Hypothalamus (tissue), 51 donors: ENCODE data around the gene ROBO1.

ENCODE experiments used
- DNase-seq, 51 donors: peaks; one replicate each; lab custom pipeline; 2025; lab: John Stamatoyannopoulos, UW

ROBO1 gene

GRCh38 chr3:78941587-78941986 lies 826.2 kb downstream of the ROBO1 start:
- no peak for DNase-seq

DNA sequence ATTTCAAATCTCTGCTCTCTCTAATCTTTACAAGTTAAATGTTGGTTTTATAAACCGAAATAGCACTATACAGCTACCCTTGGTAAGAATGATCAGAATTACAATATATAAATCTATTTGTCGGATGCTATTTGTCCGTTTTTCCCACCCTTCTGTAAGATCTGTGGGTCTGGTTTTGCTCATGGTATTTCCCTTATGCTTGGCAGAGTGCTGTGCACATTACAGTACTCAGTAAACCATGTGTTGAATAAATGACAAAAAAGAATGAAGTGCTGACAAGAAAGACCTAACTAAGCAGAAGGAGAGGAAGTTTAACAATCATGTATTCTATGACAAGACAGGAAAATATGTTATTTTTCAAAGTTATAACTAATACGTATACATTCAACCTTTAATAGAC lies 827.2 kb downstream of the ROBO1 start:
- no peak for DNase-seq

GRCh38 chr3:78940128-78940527 lies 827.7 kb downstream of the ROBO1 start:
- no peak for DNase-seq

GRCh38 chr3:78937475-78937874 lies 830.3 kb downstream of the ROBO1 start:
- DNase-seq = no peak

- no peak for DNase-seq
These were observed 840.0 kb downstream of the ROBO1 start for GRCh38 chr3:78927759-78928158.

DNA sequence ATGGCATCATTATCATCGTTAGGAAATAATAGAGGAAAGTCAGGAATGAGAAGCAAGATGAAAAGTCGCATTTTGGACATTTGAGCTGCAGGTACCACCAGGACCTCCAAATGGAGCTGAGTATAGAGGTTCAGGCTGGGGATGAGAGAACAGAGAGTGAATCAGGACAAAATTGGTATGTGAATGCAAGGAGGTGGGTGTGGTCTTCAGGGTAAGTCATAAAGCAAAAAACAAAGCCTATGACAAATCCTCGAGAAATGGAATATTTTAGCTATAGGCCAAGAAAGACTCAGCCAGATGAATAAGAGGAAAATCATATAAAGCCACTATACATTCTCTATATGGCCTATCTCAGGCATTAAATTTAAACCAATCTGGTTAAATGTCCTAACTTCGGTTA lies 841.3 kb downstream of the ROBO1 start:
- DNase-seq = no peak

DNA sequence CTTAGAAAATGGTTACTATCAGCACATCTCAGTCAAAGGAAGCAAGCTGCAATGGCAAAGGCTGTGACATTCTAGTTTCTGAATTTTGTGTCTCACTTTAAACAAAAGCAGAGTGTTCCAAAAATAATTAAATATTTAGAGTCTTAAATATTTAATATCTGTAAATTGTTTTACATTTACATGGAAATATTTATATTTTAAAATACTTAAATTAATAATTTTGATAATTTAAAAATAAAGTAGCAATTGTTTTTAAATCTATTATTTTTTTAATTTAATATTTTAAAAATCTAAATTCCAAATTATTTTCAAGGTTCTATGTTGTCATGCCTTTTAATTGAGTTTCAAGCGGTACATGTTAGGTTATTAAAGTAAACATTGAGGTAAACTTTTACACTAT lies 843.1 kb downstream of the ROBO1 start:
- DNase-seq = no peak

GRCh38 chr3:78919021-78919755 lies 848.6 kb downstream of the ROBO1 start:
- no peak for DNase-seq

DNA sequence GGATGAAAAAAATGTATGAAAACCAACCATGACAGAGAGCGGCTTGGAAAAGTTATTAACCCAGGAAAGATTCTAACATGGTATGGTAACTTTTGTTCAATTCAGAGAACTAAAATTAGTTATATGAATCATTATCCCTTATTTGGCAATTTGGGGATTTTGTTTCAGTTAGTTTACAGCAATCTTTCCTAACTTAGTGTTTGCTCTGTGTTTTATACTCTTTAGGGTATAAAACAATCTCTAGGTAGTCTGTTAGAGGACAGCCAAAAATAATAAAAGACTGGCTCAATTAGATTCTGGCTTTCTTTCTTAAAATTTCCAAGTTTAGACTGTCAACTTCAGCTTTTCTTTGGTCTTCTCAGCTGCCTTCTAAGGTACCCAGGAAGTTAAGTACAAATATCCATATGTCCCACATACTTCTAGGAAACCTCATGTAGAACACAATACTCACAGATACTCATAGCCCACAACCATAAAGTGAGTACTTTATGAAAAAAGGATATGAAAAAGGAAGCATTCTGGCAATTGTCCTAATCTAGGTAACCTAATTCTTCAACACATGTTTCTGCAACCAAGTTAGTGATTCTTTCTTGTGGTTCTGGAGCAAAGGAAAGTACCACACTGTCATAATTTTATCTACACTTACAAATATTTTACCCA lies 849.3 kb downstream of the ROBO1 start:
- DNase-seq = no peak

GRCh38 chr3:78917536-78917935 lies 850.3 kb downstream of the ROBO1 start:
- DNase-seq = no peak

GRCh38 chr3:78913711-78914110 lies 854.1 kb downstream of the ROBO1 start:
- no peak for DNase-seq

DNA sequence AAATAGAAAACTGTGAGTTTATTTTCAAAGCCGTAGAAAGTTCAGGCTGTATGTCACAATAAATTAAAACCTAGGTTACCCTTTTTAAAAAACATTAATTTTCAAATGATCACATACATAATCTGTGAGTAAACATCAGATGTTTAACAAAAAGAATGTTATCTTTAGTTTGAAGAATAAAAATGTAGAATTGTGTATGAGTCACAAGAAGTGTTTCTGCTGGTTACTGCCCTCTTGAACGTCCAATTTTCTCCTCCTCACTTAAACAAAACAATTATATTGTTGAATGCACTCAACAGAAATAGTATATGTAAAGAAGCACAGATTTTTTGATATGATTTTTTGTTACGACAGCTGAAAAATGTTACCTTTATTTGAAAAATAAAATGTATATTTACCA lies 855.1 kb downstream of the ROBO1 start:
- no peak for DNase-seq

DNA sequence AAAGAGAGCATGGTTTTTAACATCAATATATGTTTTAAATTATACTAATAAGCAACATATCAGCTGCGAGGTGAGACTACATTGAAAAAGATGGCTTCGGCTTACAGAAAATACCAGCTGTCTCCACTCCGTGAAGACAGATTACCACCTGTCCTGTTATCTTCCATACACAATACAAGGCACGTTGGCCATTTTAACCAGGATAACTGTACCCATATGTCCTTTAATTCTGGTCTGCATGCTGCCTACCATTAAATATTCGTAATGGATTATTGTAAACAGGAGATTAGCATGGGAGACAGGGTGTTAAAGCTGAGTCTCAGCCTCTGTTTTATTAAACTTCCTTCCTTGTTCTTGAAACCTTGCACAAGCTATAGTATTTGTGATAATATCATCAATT lies 855.5 kb downstream of the ROBO1 start:
- DNase-seq = no peak

DNA sequence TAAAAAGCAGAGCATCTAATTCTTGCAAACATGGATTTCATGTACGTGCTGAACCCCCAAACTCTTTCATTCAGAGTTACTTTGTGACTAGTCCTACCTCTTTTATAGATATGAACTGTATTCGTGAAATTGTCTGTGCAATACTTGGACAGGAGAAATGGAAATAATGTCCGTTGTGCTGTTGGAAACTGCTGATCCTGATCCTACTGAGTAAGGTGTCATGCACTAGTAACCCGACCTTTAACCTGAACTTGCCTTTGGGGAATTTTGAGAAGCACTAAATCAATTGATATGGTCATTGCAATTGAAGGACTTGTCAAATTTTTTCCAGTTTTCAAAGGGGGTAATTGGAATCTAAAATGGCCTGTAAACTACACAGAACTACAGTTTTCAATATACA lies 856.4 kb downstream of the ROBO1 start:
- no peak for DNase-seq

- DNase-seq = no peak
These were observed 859.6 kb downstream of the ROBO1 start for GRCh38 chr3:78908236-78908635.

DNA sequence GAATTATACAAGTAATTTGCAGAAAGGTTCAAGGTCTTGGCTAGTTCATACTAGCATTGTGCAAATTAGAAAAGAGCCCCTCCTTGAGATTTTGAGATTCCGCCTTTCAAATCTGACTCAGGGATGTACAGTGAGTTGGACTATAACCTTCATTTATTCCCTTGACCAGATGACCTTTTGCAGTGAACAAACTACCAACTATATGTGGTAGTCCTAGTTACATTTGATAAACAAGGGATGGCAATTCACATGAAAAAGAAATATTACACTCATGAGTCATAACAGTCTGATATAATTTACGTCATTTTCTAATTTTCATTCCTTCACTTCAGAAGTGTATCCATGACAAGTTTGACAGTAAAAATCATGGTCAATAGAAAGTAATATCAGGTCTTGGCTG lies 860.4 kb downstream of the ROBO1 start:
- no peak for DNase-seq

DNA sequence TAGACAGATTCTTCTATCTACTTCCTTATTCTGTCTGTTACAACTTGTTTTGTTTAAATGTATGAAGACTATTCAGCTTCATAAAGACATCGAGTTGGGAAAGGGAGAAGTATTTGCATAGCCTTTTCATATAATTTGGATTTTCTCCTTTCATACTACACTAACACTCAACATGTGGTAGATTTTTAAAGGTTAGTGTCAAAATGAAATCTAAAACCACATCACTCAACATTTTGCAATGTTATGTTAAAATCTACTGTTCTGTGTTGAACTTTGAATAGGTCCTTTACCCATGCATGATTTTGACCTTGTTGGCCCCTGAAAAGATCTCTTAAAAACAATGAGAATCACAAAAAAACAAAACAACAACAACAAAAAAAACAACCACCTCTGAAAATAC lies 860.9 kb downstream of the ROBO1 start:
- DNase-seq = no peak

- DNase-seq = no peak
These were observed 861.6 kb downstream of the ROBO1 start for GRCh38 chr3:78906245-78906644.

DNA sequence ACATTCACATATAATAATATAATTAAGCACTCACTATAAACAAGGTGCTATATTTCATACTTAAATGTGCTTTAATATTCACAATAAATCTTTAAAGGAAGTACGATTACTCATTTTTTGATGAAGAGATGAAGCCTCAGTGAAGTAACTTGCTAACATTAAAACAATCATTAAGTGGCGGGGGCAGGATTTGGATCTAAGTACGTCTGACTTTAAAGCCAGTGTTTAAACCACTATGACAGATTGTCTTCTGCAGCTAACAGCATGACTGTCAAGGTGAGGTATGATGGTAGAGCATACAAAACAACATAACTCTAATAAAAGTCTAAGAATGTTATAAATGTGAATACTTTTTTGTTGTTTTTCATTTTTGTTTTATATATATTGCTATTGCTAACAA lies 862.1 kb downstream of the ROBO1 start:
- no peak for DNase-seq

GRCh38 chr3:78901544-78901943 lies 866.3 kb downstream of the ROBO1 start:
- no peak for DNase-seq

- DNase-seq = no peak
These were observed 866.9 kb downstream of the ROBO1 start for GRCh38 chr3:78900880-78901279.

- DNase-seq = no peak
These were observed 867.4 kb downstream of the ROBO1 start for GRCh38 chr3:78900426-78900825.

DNA sequence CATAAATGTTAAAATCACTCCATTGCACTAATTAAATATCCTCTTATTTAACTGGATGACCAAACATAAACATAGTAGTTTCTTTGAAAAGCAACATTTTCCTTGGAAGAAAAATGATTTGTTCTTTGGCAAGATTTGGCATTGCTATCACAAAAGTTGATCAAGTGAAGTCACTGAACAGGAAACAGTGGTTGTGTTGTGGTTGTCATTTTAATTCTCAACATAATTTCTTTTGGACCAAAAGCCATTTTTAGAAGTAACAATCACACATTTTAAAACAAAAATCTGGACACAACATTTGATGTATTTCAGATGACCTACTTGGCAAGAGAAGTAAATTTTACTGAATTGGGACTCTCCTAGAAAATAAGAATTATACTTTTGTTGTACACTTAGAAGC lies 872.3 kb downstream of the ROBO1 start:
- DNase-seq = no peak
